Coronary artery (tissue), 2 donors: ENCODE measurements around the gene MAPKAPK2.
A peak's percentile ranks its signal among the peaks of the same experiment; 100 is the strongest.
"Not testable (repeated sequence)": the region's sequence is repeated elsewhere in the genome, so short reads cannot be mapped to it uniquely, and the experiment has no call there.

Experiments
- DNase-seq: peaks from one replicate; pipeline ENCODE4 v3.0.0-alpha.2; 2017; ENCODE audit warnings: low spot score
- H3K27ac ChIP-seq, 2 donors: fragments of 200-600 bp; sonication (generic); one replicate each; pipeline ENCODE4 v1.5.1; 2016 to 2019
- H3K4me3 ChIP-seq: fragments of 200-600 bp; sonication (generic); 2 replicates; pipeline ENCODE4 v1.5.1; 2016; ENCODE audit warnings: mild to moderate bottlenecking, moderate library complexity
- CTCF ChIP-seq: fragments of 200-600 bp; sonication (generic); IDR thresholded peaks from one replicate; pipeline ENCODE4 v1.5.1; 2019; ENCODE audit warnings: antibody characterized with exemption

Gene MAPKAPK2

DNA sequence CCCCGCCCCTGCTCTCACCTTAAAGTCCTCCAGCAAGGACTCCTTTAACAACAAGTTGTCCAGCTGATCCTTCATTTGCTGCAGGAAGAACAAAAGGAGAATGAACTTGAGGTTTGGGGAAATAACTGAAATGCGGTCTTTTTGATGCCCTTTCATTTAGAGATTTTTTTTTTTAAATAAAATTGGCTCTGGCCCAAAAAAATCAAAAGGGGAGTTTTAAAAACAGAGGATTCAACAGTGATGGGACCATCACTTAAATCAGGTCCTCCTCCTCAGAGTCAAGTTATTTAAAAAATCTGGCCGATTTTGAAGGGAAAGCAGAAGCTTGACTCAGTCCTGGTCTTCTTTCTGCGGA is 86.6 kb downstream of the MAPKAPK2 start:
- no peak for TF ChIP-seq CTCF
- Histone ChIP-seq H3K27ac (peak overlapping the region in 1 of 2 donors; percentile 73), H3K4me3 (peak overlapping the region; percentile 53)
- DNase-seq, result no peak

DNA sequence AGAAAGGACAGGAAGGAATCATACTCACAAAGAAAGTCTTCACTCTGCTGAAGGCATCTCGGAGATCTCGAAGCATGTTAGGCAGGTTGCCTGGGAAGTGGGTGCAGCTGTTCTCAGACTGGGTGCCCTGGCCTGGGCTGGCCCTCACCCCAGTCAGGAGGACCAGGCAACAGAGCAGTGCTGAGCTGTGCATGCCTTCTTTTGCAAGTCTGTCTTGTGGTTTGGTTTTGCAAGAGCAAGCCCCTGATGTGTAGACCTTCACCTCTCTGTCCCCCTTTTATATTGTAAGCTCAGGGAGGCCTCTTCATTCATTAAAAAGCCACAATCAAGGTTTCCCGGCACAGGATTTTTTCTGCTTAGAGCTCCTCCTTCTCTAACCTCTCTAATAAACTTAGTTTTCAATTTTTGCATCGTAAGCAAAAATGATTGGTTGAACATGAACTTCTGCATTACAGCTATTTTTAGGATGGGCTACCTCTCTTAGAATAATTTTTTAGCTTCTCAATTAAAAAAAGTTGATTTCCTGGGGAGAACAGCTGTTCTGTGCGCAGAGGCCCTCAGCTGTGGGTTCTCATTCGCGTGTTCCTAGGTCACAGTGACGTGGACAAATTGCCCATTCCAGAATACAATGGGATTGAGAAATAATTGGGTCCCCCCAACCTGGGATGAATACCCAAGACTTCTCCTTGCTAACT is 87.7 kb downstream of the MAPKAPK2 start, which contains the start of gene IL10:
IL10 (minus strand) TSS at position 252 of the 695 bp plus-strand sequence; CDS start at position 193, 59 bp downstream.
- Histone ChIP-seq H3K4me3 (peak within 1 kb of the TSS; percentile 53), H3K27ac (peak within 1 kb of the TSS in 1 of 2 donors; percentile 73)
- no peak for DNase-seq
- TF ChIP-seq CTCF, result no peak

DNA sequence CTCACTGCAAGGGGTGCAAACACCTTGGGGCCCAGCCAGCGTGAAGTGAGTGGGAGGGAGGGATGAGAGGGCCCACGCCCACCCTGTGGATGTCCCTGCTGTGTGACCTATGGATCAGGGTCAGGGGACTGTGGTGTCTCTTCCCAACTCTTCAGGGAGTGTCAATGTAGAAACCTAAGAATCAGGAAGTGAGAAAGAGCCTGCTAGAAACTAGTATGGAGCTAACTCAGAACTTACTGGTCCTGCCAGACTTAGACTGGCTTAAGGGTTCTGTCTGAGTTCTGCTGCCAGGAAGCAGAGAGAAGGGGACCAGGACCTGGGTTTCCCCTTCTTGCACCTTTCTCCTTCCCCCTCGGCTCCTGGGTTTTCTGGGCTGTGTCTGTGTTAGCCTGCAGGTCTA is 89.4 kb downstream of the MAPKAPK2 start:
- DNase-seq, result no peak
- no peak for TF ChIP-seq CTCF
- no peak overlapping the region for H3K4me3 ChIP-seq
- H3K27ac ChIP-seq, result no peak overlapping the region

- TF ChIP-seq CTCF, result no peak
- H3K27ac ChIP-seq, result no peak overlapping the region
- no peak for DNase-seq
These were observed 91.5 kb downstream of the MAPKAPK2 start for GRCh38 chr1:206776229-206776628.

DNA sequence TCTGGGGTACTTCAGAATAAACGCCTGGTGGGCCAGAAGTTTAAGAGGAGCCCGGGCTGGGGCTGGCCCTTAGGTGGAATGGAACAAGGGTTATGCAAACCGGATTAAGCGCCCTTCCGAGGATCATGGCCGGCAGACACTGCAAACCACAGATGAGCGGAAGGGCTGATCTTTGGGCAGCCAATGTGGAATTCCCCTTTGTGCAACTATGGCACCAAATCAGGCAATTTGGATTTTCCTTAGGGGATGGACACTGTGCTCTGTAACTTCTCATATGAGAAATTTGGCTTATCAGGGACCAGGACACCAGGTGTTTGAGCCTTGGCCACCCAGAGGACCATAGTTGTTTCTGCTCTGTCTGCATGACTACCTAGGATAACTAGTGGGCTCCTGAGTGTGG is 93.3 kb downstream of the MAPKAPK2 start:
- Histone ChIP-seq H3K4me3 (no peak overlapping the region), H3K27ac (no peak overlapping the region)
- no peak for DNase-seq
- TF ChIP-seq CTCF, result no peak

More at GRCh38 chr1:206776229-206776628, 91.5 kb downstream of the MAPKAPK2 start:
- no peak overlapping the region for H3K4me3 ChIP-seq

DNA sequence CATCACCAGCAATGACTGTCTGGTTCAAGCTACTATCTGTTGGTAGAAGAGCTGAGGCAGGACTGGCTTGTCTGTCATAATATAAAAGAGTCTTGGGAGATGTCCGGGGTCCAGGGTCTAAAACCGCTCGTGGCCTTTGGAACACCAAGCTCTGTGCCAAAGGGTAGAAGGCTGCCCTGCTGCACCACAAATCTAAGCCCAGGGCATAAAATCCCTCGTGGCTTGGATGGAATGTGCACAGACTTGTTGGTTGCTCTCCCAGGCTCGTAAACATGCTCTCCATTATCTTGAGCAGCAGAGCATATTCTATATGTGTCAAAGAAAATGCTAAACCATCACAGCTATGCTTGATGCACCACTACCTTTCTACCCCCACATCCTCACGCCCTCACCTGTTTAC is 94.2 kb downstream of the MAPKAPK2 start:
- H3K27ac ChIP-seq, H3K4me3 ChIP-seq, DNase-seq: not testable (repeated sequence)

DNA sequence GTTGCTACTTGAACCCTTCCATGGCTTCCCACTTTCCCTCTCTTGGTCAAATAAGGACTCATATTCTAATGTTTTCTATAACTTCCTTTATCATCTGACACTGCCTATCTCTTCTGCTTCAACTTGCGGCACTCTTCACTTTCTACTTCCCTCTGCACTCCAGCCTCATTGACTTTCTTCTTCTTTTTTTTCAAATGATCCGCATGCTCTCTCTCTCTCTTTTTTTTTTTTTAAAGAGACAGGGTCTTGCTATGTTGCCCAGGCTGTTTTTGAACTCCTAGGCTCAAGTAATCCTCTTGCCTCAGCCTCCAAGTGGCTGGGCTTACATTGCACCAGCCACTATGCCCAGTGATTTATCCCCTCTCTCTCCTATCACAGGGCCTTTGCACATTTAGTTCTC is 94.9 kb downstream of the MAPKAPK2 start:
- TF ChIP-seq CTCF, result no peak
- H3K4me3 ChIP-seq, result no peak overlapping the region
- no peak for DNase-seq
- no peak overlapping the region for H3K27ac ChIP-seq
